GM18858 (cell line): ENCODE measurements around the gene PLIN5.

Source experiments
- ATAC-seq: cut with Tn5 transposase; IDR thresholded peaks from one replicate; pipeline ENCODE4 v1.9.1; 2021; ENCODE audit not compliant: unreplicated experiment

The PLIN5 gene

GRCh38 chr19:4534836-4535658, at the start of gene PLIN5:
Gene PLIN5 (minus strand): TSS chr19:4535224. CDS start chr19:4534074, 1,150 bp downstream.
- ATAC-seq, result no peak

DNA sequence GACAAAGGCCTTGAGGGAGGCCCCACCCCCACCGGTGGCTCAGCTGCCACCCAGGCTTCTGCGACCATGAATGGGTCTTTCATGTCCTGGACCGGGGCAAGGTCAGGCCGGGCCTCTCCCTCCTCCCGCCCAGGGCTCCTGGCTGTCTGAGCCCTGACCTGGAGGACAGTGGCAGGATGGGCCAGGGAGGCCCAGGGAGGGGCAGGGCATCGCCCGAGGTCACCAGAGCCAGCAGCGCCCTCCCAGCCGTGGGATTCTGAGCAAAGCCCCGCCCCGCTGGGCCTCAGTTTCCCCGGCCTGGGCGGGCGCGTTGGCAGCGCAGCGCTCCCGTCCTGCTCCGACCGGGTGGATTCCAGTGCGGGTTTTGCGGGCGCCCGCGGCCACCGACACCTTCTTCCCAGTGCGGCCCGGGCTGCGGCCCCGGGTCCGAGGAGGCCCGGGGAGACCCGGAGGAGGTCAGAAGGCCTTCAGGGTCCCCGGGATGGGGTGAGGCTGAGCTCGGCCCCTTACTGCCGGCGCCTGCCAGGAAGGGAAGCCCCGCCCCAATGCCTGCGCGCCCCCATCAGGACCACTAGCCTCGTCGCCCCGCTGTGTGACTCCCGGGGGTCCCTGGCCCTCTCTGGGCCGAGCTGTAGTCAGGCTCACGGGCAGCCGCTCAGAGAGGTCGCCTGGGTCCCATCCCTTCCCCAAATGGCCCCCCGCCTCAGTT, 49.1 kb upstream of the PLIN5 start:
- ATAC-seq, result no peak

DNA sequence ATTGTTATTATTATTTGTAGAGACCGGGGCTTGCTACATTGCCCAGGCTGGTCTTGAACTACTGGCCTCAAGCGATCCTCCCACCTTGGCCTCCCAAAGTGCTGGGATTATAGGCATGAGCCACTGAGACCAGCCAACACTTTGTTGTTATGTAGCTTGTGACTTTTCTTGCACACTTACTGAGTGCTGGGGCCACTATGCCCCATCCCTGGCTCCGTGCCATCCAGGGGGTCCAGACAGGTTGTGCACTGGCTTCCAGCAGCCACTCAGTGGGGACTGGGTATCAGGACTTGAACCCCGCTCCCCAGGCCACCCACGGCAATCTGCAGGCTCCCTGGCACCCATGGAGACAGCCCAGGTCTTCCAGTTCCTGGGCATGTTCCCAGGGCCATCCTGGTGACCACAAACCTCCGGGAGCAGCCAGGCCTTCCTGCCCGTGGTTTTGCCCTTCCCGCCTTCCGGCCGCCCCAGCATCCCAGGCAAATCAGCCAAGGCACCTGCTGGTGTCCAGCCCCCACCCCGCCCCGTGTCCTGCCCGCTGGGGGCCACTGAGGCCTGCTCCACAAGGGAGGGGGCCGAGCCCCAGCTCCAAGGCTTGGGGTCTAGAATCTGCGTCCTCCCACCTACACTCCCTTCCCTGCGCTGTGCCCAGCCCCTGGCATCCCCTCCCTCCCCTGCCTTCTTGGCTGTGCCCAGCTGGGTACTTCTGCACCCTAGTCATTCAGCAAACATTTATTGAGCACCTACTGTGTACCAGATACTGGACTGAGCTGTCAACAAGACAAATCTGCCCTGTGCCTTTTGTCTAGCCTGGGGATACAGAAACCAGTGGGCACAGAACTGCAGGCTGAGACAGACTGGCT, 48.2 kb upstream of the PLIN5 start:
- ATAC-seq, result no peak

GRCh38 chr19:4581666-4582553, 46.9 kb upstream of the PLIN5 start:
- ATAC-seq, result no peak

GRCh38 chr19:4580961-4581665, 46.1 kb upstream of the PLIN5 start:
- ATAC-seq, result no peak

DNA sequence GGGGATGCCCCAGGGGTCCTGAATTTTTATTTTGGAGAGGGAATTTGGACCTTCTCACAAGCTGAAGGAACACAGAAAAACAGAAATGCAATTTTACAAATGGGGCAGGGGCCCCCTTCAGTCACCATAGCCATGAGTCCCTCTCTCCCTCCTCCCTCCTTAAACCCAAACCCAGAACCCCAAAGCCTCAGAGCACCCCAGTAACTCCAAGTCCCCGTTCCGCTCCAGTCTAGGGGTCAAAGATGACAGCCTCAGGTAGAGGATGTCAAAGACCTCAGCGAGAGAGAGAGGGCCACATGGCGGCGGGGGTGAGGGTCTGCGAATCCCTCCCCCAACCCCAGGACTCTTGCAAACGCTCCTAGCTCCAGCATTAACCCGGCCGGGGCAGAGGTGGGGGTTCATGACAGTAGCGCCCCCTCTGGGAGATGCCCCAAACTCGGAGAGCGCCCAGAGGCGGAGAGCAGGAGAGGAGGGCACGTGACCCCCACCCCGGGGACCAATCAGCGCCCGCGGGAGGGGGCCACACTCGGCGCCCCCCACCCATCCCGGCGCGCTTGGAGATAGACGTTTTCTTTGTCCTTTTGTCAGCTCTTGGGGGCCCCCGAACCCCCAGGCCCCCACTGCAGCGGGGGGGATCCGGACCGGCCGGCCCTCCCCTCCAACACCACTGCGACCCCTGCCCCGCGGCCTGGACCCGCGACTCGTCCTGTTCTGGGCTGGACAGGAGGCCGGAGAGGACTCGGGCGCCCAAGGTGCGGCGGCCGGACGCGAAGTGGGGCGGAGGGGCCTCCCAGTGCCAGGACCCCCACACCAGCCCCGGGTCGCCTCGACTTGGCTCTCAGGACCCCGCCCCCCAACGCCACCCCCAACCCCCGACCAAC, 45.2 kb upstream of the PLIN5 start:
- no peak for ATAC-seq

DNA sequence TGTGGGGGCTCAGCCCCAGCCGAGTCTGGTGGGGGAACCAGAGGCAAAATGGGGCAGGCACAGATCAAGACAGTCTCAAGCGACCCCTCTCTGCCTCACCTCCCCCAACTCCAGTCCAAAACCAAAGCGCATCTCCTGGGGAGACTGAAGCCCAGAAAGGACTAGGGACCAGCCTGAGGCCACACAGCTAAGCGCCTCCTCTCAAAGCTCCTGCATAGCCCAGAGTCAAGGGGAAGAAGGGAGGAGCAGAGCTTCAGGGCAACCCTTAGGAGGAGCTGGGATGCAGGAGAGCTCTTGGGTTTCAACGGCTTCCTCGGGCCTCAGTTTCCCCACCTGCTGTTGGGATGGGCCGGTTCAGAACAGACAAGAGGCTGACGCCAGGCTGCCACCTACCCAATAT, 44.4 kb upstream of the PLIN5 start:
- ATAC-seq, result no peak

DNA sequence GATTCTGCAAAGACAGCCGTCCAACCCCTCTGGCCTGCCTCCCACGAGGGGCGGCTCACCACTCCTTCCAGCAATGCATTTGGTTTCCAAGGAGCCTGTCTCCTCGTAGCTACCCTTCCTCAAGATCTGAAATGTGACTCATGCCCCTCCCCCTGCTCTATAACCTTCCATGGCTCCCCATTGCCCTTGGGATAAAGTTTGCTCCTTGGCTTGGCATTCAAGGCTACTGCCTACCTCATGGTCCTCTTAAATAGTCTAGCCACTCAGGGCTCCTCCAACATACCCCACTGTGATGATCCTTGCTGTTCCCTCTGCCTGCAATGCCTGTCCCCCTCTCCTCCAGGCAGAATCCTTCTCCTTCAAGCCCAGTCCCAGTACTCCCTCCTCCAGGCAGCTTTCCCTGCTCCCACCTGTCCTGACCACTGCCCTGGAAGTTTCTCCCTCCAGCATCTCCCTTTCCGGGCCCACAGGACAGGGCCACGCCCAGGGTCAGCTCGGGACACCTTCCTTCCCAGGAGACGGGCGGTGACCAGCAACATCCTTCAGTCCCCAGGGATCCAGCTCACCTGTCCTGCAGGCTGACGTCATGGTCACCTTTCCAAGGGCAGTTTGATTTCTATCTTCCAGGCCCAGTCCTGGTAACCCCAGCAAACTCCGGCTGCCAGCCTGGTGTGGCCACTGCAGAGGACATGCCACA, 43.7 kb upstream of the PLIN5 start:
- ATAC-seq, result no peak

DNA sequence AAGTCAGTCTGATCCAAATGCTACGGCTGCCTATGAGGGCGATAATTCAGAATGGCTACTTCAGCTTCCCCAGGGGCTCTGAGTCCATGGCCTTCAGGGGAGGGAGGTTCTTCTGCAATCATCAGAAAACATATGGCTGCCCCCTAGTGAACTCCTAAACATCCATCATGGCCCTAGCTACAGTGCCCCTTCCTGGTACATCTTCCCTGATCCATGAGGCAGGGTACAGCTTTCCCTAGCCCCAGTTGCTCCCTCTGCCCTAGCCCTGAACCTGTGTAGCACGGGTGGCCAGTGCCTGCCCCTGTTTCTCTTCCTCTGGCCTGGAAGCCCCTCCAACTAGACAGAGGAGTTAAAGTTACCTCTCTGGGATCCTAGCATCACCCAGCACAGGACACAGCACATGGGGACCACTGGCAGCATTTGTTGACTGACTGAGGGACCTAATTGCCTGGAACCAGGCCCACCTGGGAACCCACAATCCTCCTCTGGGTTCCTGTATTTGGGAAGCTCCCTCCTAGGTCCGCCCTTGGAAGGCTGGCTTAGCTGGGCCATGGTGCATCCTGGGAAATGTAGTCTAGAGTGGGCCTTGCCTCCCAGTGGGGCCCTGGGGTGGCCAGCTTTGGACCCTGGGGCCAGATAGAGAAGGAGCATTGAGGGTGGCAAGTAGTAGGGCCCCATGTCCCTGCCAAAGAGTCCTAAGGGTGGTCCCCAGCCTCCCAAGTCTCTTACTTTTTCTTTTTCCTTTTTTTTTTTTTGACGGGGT, 42.2 kb upstream of the PLIN5 start:
- ATAC-seq, result no peak

GRCh38 chr19:4576016-4576933, 41.3 kb upstream of the PLIN5 start:
- no peak for ATAC-seq

GRCh38 chr19:4575267-4576015, 40.4 kb upstream of the PLIN5 start:
- no peak for ATAC-seq

- ATAC-seq, result no peak
Measured at GRCh38 chr19:4573682-4574081, 38.7 kb upstream of the PLIN5 start.

GRCh38 chr19:4571305-4571917, 36.4 kb upstream of the PLIN5 start:
- ATAC-seq, result no peak

GRCh38 chr19:4570916-4571304, 35.9 kb upstream of the PLIN5 start:
- no peak for ATAC-seq

GRCh38 chr19:4570402-4570801, 35.4 kb upstream of the PLIN5 start:
- no peak for ATAC-seq
